GM13977 (cell line): ENCODE results near the gene FUCA2.
"Not testable (repeated sequence)": the region's sequence is repeated elsewhere in the genome, so short reads cannot be mapped to it uniquely, and the experiment has no call there.

Experiments
- DNase-seq: peaks from one replicate; pipeline ENCODE4 v3.0.0; 2012; ENCODE audit warnings: low spot score
- CTCF ChIP-seq: IDR thresholded peaks from 2 replicates; pipeline ENCODE4 v1.5.1; 2012; ENCODE audit warnings: mild to moderate bottlenecking, control low read depth; ENCODE audit not compliant: insufficient read depth; ENCODE audit errors: extremely low read depth, missing control alignments
- in situ Hi-C: fragments of 300-500 bp; cut with MboI; formaldehyde crosslinking; loops from one replicate; pipeline ENCODE4 v1.12.0; 2022; ENCODE audit warnings: low sequenced_read_pairs, low pct_unique_long_range_greater_than_20kb, mixed read lengths, inconsistent platforms; ENCODE audit not compliant: unreplicated experiment

FUCA2 gene

GRCh38 chr6:143476545-143476944 lies 35.0 kb downstream of the FUCA2 start:
- DNase-seq = no peak
- in situ Hi-C loops = no loop called here
- TF ChIP-seq CTCF = no peak

- in situ Hi-C loops = no loop called here
- no peak for TF ChIP-seq CTCF
Measured at GRCh38 chr6:143471822-143472221, 39.7 kb downstream of the FUCA2 start.

GRCh38 chr6:143468823-143469222 lies 42.7 kb downstream of the FUCA2 start:
- DNase-seq, in situ Hi-C loops: not testable (repeated sequence)

More at GRCh38 chr6:143471822-143472221, 39.7 kb downstream of the FUCA2 start:
- no peak for DNase-seq

- TF ChIP-seq CTCF = no peak
- in situ Hi-C loops = no loop called here
- no peak for DNase-seq
Measured at GRCh38 chr6:143468026-143468425, 43.5 kb downstream of the FUCA2 start.

- no peak for TF ChIP-seq CTCF
- in situ Hi-C loops = no loop called here
- DNase-seq = no peak
Measured at GRCh38 chr6:143465546-143465945, 46.0 kb downstream of the FUCA2 start.

- no peak for DNase-seq
- in situ Hi-C loops = no loop called here
- TF ChIP-seq CTCF = no peak
Measured at GRCh38 chr6:143457563-143458359, 53.8 kb downstream of the FUCA2 start.

GRCh38 chr6:143451531-143451930 lies 60.0 kb downstream of the FUCA2 start:
- DNase-seq = no peak
- in situ Hi-C loops = no loop called here
- no peak for TF ChIP-seq CTCF
